MM.1S (cell line): ENCODE measurements around the gene ADAMTSL3.
"Not testable (repeated sequence)": the region's sequence is repeated elsewhere in the genome, so short reads cannot be mapped to it uniquely, and the experiment has no call there.

ENCODE experiments used
- EZH2 ChIP-seq: fragments of 300-600 bp; sonication (generic); optimal IDR thresholded peaks from 2 replicates; pipeline ENCODE3; 2017; ENCODE audit warnings: low read depth, mild to moderate bottlenecking, antibody characterized with exemption, low read length, mixed read lengths
- EZH2phosphoT487 ChIP-seq: fragments of 300-600 bp; sonication (generic); IDR thresholded peaks from 2 replicates; pipeline ENCODE4 v1.6.1; 2018; ENCODE audit warnings: antibody characterized with exemption, low read length
- TF ChIP-seq, protein P1 (sequence below): fragments of 300-600 bp; sonication (generic); IDR thresholded peaks from 2 replicates; pipeline ENCODE4 v1.5.1; 2016; ENCODE audit warnings: antibody characterized with exemption, low read length, mixed read lengths

DNA sequence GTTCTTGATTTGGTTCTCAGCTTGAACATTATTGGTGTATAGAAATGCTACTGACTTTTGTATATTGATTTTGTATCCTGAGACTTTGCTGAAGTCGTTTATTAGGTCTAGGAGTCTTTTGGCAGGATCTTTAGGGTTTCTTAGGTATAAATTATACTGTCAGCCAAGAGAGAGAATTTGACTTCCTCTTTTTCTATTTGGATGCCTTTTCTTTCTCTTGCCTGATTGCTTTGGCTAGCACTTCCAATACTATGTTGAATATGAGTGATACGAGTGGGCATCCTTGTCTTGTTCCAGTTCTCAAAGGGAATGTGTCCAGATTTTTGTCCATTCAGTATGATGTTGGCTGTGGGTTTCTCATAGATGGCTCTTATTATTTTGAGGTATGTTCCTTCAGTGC, 409.8 kb downstream of the ADAMTSL3 start:
- not testable (repeated sequence) for TF ChIP-seq EZH2phosphoT487, EZH2
- TF ChIP-seq, protein P1, sequence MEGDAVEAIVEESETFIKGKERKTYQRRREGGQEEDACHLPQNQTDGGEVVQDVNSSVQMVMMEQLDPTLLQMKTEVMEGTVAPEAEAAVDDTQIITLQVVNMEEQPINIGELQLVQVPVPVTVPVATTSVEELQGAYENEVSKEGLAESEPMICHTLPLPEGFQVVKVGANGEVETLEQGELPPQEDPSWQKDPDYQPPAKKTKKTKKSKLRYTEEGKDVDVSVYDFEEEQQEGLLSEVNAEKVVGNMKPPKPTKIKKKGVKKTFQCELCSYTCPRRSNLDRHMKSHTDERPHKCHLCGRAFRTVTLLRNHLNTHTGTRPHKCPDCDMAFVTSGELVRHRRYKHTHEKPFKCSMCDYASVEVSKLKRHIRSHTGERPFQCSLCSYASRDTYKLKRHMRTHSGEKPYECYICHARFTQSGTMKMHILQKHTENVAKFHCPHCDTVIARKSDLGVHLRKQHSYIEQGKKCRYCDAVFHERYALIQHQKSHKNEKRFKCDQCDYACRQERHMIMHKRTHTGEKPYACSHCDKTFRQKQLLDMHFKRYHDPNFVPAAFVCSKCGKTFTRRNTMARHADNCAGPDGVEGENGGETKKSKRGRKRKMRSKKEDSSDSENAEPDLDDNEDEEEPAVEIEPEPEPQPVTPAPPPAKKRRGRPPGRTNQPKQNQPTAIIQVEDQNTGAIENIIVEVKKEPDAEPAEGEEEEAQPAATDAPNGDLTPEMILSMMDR = not testable (repeated sequence)
